Activated CD4-positive, CD25-positive, alpha-beta regulatory T cell treated with anti-CD3 and anti-CD28 coated beads, Interleukin-2, amount 50 U/mL, for 16 hours (primary cell): Measurements from ENCODE around the gene STARD6.
A peak's percentile ranks its signal among the peaks of the same experiment; 100 is the strongest.
"Not testable (repeated sequence)": the region's sequence is repeated elsewhere in the genome, so short reads cannot be mapped to it uniquely, and the experiment has no call there.

Source experiments
- DNase-seq: peaks from one replicate; pipeline ENCODE4 v3.0.0-alpha.2; 2020; ENCODE audit warnings: low read depth, low spot score

The STARD6 gene

DNA sequence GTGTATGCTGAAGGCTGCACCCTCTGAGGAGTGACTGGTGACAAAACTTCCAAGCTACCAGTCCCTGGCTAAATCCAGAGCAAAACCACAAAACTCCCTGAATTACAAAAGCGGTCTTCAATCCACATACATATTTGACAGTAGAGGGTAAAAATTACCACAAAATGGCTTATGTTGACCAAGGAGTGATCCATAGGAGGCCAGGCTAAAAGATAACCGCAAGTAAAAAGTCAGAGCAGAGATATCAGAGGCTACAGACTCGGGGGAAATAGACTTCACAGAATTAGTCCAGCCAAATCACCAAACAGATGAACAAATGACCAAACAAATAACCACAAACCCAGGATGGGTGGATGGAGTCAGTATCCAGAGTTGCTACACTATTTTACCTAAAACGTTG, 19.4 kb downstream of the STARD6 start:
- DNase-seq, result no peak

DNA sequence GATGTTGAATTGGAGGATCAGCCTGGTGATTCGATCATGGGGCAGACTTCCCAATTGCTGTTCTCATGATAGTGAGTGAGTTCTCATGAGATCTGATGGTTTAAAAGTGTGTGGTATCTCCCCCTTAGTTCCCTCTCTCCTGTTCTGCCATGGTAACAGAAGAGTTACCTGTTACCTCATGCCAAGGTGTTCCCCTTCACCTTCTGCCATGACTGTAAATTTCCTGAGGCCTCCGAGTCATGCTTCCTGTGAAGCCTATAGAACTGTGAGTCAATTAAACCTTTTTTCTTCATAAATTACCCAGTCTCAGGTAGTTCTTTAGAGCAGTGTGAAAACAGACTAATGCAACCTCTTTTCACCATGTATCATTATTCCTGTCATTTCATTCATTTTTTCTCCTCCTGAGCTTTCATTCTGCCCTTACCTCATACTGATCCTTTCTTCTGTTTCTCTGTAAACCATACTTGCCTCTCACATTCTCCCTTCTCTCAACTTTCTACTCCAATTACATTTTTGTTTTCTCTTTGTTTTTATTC, 22.0 kb downstream of the STARD6 start:
- DNase-seq, result no peak

DNA sequence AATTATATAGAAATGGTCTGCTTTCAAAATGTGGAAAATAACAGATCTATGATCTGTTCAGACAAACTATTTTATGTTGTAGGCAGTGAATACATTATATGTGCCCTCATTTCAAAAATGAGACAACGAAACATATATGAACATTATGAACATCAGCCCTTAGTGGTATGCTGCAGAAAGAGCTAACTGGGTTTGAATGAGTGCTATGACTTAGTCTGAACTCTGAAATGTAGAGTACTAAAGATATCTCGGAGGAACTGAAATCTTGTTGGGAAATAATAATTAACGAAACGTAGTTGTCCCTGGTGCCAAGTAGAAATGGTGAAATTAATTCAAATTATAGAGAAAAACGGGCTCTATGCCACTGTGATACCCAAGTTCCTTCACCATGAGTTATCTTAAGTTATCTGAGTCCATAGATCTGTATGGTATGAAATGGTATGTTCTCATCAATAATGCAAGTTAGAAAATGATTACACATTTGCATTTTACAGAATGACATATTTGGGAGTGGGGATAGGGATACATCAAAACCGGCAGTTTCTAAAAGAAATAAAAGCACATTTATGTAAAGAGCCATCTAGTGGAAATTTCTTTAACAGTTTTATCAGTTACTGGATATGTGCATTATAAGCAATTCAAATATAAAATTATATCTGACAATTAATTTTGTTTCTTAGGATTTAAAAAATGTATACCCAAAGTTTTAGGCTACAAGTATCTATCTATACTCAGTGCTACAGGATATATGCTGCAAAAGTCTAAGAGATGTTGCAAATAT, 26.7 kb downstream of the STARD6 start:
- DNase-seq, result no peak

DNA sequence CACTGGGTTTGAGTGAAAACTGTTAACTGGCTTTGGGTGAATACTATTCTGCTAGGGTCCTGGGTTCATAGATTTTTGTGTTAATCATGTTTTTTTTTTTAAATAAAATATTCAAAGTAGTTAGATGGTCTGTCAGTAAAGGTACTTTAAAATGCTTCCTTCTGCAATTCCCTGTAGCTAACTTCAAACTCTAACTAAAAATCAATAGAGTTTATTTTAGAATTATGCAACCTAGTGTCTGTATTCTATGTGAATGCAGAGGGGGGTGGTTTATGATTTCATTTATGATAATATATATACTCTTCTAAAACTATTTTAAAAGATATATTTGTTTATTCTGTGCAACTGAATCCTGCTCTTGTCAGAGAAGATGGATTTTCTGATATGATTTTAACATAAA, 27.9 kb downstream of the STARD6 start:
- DNase-seq, result no peak

DNA sequence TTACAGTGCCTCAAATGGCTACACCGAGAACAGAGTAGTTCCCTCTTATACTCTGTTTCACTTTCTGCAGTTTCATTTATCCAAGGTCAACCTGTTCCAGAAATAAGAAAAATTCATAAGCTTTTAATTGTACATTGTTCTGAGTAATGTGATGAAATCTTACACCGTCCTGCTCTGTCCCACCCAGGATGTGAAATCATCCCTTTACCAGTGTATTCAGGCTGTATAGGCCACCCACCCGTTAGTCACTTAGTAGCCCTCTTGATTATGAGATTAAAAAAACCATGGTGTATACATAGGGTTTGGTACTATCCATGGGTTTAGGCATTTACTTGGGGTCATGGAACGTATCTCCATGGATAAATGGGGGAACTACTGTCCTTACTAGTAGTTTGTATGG, 29.8 kb downstream of the STARD6 start:
- no peak for DNase-seq

DNA sequence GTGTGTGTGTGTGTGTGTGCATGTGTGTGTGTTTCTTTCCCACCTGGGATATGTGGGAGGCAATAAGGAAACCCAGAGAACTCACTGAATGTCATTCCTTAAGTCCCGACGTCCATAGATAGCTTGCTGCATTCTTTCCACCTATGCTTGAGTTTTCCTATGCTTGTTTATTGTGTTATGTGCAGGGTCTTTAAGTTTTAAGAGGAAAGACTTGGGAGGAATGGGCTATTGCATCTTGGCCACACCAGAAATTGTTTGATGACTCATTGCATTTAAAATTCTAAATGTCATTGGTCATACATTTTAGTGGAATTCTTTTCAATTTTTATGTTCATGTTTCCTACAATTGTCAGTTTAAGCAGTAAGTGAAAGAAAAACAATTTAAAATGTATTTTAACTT, 33.7 kb downstream of the STARD6 start:
- DNase-seq, result no peak

DNA sequence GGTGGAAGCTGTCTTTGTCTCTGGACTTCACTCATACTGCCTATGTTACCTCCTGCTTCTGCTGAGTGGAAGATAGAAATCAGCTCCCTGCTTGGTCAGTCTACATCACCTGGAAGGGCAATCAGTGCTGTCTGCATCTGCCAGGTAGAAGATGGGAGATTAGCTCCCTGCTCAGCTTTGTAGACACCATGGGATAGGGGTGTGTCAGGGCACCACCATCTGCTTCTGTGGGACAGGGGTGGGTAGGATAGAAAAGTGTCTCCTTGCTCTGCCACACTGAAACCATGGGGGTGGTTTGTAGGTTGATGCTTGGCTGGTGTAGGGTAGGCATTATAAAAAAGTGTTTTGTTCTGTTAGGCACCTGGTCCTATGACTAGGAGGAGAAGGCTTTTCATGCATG, 34.1 kb downstream of the STARD6 start:
- no peak for DNase-seq

DNA sequence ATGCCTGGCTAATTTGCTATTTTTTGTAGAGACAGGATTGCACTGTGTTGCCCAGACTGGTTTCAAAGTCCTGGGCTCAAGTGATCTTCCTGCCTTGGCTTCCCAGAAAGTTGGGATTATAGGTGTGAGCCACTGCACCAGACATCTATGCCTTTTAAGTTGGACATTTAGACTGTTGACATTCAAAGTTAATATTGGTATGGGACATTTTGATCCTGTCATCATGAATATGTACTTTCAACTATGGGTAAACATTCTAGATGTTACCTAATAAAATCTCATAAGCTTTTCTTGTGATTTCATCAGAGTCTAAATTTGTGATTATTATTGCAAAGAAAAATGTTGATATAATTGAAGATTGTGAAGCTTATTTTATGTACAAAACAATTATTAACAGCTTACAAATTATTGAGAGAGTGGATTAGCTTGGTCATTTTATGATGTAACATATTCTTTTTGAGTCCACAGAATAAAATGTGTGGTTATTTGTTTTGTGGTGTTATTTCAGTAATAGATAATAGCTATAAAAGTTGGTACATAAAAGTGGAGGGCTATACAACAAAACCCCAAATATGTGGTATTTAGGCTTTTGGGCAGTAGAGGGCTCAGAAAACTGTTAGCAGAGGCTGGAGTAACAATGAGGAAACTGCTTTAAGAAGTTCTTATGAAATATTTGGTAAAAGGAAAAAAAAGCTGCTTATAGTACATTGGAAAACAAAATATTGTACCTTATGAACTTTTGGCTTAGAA, 41.4 kb downstream of the STARD6 start:
- DNase-seq, result no peak

DNA sequence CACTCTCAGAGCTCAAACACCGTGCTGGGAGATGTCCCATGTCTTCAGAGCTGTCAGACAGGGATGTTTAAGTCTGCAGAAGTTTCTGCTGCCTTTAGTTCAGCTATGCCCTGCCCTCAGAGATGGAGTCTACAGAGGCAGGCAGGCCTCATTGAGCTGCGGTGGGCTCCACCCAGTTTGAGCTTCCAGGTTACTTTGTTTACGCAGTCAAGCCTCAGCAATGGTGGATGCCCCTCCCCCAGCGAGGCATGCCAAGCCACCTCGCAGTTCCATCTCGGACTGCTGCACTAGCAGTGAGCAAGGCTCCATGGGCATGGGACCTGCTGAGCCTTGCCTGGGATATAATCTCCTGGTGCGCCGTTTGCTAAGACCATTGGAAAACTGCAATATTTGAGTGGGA, 48.1 kb downstream of the STARD6 start:
- DNase-seq, result not testable (repeated sequence)

DNA sequence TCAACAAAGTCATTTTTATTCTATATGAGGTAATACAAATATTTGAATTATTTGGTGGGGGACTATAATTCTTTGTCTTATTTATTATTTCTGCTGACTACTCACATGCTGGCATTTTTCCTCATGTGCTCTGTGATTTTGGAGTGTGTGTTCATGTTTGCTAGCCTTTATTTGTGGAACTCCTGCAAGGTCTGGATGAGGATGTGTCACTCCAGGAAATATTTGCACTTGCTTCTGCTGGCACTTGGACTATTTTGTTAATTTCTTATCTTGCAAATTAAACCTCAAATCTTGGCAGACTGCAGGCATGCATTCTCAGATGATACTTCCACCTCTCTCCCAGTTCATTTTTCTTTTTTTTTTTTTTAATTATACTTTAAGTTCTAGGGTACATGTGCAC, 54.2 kb downstream of the STARD6 start:
- DNase-seq, result no peak

DNA sequence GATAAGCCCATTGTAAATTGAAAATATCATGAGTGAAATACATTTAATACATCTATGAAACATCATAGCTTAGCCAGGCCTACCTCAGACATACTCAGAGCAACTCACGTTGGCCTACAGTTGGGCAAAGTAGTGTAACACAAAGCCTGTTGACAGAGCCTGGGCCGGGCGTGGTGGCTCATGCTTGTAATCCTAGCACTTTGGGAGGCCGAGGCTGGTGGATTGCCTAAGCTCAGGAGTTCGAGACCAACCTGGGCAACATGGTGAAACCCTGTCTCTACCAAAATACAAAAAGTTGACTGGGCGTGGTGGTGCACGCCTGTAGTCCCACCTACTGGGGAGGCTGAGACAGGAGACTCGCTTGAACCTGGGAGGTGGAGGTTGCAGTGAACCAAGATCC, 58.7 kb downstream of the STARD6 start:
- not testable (repeated sequence) for DNase-seq

DNA sequence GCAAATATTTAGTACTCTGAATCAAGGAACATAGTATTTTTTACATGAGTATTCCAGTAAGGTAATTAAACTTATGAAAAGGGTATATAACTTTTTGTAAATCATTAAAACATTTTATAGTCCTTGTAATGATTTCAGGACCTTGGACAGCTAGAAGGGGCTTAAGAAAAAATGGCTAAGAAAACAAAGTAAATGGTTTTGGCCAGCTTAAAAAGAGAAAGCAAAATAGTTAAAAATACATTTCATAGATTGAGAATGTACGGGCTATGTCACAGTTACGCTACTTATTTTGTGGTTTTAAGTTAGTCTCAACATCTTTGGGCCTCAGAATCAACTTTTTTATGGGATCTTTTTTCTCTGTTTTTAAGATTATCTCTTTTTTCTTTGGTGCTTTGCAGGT, 61.6 kb downstream of the STARD6 start:
- DNase-seq, result no peak

DNA sequence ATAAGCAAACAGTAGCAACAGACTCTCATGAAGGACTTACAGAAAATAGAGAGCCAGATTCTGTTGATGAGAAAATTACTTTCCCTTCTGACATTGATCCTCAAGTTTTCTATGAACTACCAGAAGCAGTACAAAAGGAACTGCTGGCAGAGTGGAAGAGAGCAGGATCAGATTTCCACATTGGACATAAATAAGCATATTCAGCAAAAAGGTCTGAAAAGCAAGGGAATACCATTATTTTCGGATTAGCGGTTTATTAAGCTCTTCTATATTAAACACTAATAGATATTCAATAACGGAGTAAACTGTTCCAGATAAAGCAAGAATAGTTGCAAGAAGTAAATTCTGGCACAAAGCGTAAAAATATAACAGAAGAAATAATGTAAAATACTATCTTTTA, 63.4 kb downstream of the STARD6 start:
- no peak for DNase-seq

DNA sequence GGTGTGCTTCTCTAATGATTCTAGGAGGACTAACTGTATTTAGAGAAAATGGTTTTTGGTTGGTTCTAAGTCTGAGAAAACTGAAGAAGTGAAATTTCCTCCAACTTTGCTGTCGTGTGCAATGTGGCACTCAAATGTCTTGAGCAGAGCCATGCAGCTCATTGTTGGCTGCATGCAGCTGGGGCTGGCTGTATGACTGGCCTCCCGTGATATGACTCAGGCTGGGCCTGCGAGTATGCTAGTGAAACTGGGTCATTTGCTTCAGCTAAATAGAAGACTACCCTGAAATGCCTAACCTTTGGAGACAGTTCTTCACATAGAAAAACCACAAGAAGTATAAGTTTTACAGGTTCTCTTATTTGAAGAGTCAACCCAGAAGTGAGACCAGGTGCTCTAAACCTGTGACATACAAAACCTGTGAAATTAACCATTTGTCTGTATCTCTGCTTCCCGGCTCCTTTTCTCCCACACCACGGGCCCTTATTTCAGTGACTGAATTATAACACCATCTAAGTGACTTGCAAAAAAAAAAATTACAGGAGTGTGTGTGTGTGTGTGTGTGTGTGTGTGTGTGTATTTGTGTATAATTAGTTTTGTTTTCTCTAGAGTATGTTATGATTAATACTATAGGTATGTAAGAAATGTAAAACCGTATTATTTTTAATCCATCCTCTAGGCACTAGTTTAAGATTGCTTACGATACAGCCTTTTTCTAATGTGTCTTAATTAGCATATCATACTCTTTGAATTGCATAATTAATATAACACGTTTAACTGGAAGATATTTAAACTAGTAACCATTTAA, 72.5 kb downstream of the STARD6 start:
- DNase-seq, result peak; percentile 38

DNA sequence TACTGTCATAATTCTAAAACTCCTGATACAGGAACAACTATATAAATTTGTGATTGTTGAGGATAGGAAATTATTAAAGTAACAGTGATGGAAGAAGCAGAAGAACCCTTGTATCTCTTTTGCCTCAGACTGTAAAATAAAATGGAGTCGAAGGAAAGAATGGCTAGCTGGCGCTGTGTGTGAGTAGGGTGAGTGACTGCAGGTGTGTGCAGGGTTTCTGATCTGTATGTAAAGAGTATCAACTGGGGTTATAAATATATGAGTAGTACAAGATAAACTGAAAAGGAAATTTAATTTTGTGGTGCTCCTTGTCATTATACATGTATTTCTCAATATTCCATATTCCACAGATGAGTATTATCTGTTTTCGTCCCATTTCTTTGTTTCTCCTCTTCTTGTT, 73.1 kb downstream of the STARD6 start:
- DNase-seq, result no peak

DNA sequence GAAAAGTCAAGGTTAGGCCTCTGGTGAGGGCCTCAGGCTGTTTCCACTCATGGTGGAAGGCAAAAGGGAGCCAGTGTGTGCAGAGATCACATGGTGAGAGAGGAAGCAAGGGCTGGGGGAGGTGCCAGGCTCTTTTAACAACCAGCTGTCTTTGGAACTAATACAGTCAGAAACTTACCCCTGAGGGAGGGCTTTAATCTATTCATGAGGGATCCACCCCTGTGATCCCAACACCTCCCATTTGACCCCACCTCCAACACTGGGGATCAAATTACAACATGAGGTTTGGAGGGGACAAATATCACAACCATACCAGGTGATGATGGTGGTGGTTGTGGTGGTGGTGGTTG, 77.5 kb downstream of the STARD6 start:
- DNase-seq, result no peak

DNA sequence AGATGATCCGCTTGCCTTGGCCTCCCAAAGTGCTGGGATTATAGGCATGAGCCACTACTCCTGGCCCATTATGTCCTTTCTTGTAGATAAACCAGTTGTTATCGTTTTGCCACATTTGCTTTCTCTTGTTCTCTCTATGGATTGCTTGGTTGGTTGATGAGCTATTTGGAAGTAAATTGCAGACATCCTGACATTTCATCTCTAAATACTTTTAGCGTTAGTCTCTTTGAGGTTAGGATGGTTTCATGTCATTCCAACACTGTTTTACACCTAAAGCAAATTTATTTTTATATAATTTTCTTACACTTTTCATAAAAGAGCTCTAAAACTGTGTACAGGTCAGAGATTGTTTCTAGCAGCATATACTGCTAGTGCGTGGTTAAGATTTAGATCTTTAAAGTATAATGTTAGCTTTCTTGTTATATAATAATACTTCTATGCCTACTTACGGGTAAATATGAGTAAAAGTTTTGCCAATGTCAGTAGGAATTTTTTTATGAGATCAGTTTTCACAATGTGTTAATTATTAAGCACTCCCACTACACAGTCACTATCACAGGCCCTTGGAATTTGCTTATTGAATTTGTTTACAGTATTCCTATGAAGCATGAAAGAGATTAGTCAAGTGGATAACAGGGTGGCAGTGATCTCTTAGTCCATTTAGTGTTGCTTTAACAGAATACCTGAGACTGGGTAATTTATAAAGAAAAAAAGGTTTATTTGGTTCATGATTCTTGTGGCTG, 78.0 kb downstream of the STARD6 start:
- no peak for DNase-seq

DNA sequence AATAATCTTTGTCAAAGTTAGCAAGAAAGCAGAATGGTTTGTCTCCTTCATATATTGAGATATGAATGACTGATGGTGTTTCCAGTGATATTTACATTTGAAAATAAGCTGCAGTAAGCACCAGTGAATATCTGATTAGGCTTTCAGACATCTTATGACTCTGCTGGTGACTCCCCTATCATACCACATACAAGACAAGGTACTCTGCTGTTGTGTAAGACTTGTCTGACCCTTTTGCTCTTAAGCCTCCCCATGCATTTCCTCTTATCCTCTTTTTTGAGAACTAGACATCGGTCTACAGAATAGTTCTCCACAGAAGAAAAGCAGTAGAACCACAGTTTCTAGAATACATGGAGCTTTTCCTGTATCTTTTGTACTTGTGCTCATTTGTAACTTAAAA, 79.0 kb downstream of the STARD6 start:
- no peak for DNase-seq

DNA sequence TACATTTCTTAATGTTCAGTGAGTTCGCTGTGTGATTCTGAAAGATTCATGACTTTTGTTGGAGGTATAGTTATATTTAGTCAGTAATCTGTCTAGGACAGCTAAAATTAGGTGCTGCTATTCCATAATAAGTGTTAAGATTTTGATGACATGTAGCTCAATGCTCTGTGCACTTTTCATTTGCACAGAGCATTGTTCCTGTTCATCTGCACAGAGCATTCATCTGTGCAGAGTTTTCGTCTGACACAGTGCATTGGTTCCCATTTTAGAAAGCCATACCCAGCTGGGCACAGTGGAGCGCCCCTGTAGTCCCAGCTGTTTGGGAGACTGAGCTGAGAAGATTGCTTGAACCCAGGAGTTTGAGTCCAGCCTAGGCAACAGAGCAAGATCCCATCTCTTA, 79.8 kb downstream of the STARD6 start:
- DNase-seq, result no peak
